Measurements from ENCODE around the gene NIBAN1.
"Not testable (repeated sequence)": the region's sequence is repeated elsewhere in the genome, so short reads cannot be mapped to it uniquely, and the experiment has no call there.

Gene NIBAN1

DNA sequence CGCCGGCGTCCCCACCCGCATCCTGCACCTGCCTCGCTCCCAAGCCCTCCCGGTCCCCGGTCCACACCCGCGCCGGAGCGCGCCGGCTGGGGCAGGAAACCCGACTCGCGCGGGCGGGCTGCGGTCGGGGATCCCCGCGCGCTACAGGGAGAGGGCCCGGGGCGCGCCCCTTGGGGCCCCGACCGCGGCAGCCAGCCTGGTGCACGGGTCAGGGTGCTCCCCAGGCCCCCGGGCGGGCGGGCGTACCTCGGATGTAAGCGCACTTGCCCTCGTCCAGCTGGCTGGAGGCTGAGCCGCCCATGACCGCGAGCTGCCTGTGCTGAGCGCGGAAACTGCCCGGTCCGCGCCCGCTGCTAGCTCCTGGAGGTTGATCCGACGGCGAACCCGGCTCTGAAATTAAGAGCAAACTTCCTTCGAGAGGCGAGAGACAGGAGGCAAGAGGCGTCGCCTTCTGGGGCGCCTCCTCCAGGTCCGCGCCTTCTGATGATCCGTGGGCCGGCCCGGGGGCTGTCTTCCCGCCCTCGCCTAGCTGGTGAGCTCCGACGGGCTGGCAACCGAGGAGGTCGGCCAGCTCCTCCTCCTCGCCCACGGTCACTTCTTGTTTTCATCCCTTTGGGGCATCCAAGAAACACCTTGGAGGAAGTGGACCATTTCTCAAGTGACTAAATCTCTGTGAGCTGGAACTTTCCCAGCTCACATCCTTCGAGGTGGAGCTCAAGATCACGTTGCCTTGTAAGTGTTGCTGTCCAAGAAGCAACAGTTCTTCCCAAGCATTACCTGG is at the start of gene NIBAN1:
TSS of gene NIBAN1 (minus strand) at position 453 of the 781 bp plus-strand sequence. CDS start at position 301, 152 bp downstream.
- H3K27ac Mint-ChIP-seq = peak within 1 kb of the TSS; percentile 89
- peaks cover 12% of the 10 kb centered on the region for H3K36me3 Mint-ChIP-seq (ENCODE audit: low read depth)
- H3K4me3 Mint-ChIP-seq = peak within 1 kb of the TSS; percentile 95
- H3K4me1 Mint-ChIP-seq (ENCODE audit: low read depth) = peaks cover 52% of the 10 kb centered on the region
- H3K27me3 Mint-ChIP-seq (ENCODE audit: low read depth) = peaks cover 23% of the 10 kb centered on the region
- peak; percentile 81 for DNase-seq (ENCODE audit: low spot score)
- H3K9me3 Mint-ChIP-seq = no peaks in the 10 kb centered on the region

DNA sequence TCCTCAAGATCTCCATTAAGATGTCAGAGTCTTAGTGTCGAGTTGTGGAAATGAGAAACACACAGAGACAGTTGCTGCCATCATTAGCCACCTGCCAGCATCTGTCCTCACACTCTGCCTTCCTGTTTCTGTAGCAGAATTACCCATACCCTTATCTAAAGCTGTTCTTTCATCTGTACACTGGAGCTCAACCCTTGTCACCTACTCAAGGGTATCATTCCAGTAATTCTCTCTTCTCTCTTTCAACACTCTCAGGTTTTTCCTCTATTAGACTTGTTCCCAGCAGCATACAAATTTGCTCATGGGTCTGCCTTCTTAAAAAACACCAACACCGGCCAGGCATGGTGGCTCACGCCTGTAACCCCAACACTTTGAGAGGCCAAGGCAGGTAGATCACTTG is 43.7 kb upstream of the NIBAN1 start:
- H3K27me3 Mint-ChIP-seq (ENCODE audit: low read depth) = no peaks in the 10 kb centered on the region
- H3K9me3 Mint-ChIP-seq = no peaks in the 10 kb centered on the region
- no peak for DNase-seq (ENCODE audit: low spot score)
- no peaks in the 10 kb centered on the region for H3K36me3 Mint-ChIP-seq (ENCODE audit: low read depth)
- H3K27ac Mint-ChIP-seq = no peak overlapping the region
- no peak overlapping the region for H3K4me3 Mint-ChIP-seq
- no peaks in the 10 kb centered on the region for H3K4me1 Mint-ChIP-seq (ENCODE audit: low read depth)

DNA sequence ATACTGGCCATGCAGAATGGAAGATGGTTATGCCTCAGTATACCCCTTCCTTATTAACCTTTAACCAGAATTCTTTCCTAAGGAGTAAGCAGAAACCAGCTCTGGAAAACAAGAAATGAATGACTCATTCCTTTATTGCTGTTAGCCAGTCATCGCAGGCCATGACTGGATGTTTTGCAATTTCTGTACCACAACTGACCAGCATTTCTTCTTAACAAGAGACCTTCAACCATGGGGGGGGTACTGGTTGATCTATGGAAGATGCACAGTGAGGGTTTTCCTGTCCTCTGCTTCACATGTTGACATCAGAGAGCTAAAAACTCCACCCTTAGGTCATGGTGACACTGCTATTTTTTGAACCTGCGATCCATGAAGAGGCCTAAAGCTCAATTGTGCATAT is 43.0 kb upstream of the NIBAN1 start:
- Mint-ChIP-seq H3K27ac (no peak overlapping the region), H3K27me3 (ENCODE audit: low read depth) (no peaks in the 10 kb centered on the region), H3K4me3 (no peak overlapping the region), H3K36me3 (ENCODE audit: low read depth) (no peaks in the 10 kb centered on the region), H3K9me3 (no peaks in the 10 kb centered on the region), H3K4me1 (ENCODE audit: low read depth) (no peaks in the 10 kb centered on the region)
- DNase-seq (ENCODE audit: low spot score) = no peak

GRCh38 chr1:185016880-185017279 is 42.6 kb upstream of the NIBAN1 start:
- no peaks in the 10 kb centered on the region for H3K9me3 Mint-ChIP-seq
- no peaks in the 10 kb centered on the region for H3K36me3 Mint-ChIP-seq (ENCODE audit: low read depth)
- H3K27ac Mint-ChIP-seq = no peak overlapping the region
- H3K4me1 Mint-ChIP-seq (ENCODE audit: low read depth) = no peaks in the 10 kb centered on the region
- H3K27me3 Mint-ChIP-seq (ENCODE audit: low read depth) = no peaks in the 10 kb centered on the region
- DNase-seq (ENCODE audit: low spot score) = no peak
- H3K4me3 Mint-ChIP-seq = no peak overlapping the region

DNA sequence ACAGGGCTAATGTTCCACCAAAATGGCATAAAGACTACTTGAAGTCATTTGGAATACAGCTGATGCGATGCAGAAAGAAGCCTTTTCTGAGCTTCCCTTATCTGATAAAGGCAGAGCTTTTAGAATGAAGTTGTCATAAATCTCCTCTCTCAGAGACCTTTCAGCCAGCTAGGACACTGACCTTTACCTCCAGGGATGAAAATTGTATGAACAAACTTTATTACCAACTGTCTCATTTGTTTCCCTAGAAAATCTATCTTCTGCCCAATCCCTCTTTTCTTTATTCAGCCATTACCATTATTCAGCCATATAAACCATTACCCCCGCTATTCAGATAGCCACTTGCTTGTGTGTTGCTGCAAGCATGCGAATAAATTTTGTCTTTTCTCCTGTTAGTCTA is 41.3 kb upstream of the NIBAN1 start:
- DNase-seq (ENCODE audit: low spot score) = no peak
- no peaks in the 10 kb centered on the region for H3K9me3 Mint-ChIP-seq

DNA sequence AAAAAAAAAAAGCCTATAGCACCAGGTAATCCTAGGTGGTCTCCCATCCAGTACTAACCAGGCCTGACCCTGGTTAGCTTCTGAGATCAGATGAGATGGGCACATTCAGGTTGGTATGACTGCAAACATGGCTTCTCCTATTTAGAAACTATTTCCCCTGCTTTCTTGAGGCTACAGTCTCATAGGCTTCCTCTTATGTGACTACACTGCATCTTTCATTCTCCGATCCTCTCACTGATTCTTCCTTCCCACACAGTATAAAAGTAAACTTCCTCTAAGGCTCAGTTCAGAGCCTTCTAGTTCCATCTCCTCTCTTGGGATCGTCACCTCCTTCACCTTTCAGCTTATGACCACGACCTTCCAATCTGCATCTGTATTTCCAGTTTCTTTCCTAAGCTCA is 40.6 kb upstream of the NIBAN1 start:
- Mint-ChIP-seq H3K36me3 (ENCODE audit: low read depth) (no peaks in the 10 kb centered on the region), H3K9me3 (peaks cover 4% of the 10 kb centered on the region), H3K4me3 (no peak overlapping the region), H3K4me1 (ENCODE audit: low read depth) (no peaks in the 10 kb centered on the region), H3K27ac (no peak overlapping the region), H3K27me3 (ENCODE audit: low read depth) (peaks cover 3% of the 10 kb centered on the region)
- no peak for DNase-seq (ENCODE audit: low spot score)

More for the DNA sequence above, 41.3 kb upstream of the NIBAN1 start:
- H3K4me3 Mint-ChIP-seq = no peak overlapping the region
- no peaks in the 10 kb centered on the region for H3K4me1 Mint-ChIP-seq (ENCODE audit: low read depth)
- no peaks in the 10 kb centered on the region for H3K36me3 Mint-ChIP-seq (ENCODE audit: low read depth)
- H3K27me3 Mint-ChIP-seq (ENCODE audit: low read depth) = no peaks in the 10 kb centered on the region
- H3K27ac Mint-ChIP-seq = no peak overlapping the region

- DNase-seq (ENCODE audit: low spot score) = no peak
- Mint-ChIP-seq H3K4me1 (ENCODE audit: low read depth) (no peaks in the 10 kb centered on the region), H3K27ac (no peak overlapping the region), H3K4me3 (no peak overlapping the region), H3K9me3 (peaks cover 4% of the 10 kb centered on the region), H3K36me3 (ENCODE audit: low read depth) (no peaks in the 10 kb centered on the region), H3K27me3 (ENCODE audit: low read depth) (peaks cover 3% of the 10 kb centered on the region)
Measured at GRCh38 chr1:185010361-185010760, 36.1 kb upstream of the NIBAN1 start.

DNA sequence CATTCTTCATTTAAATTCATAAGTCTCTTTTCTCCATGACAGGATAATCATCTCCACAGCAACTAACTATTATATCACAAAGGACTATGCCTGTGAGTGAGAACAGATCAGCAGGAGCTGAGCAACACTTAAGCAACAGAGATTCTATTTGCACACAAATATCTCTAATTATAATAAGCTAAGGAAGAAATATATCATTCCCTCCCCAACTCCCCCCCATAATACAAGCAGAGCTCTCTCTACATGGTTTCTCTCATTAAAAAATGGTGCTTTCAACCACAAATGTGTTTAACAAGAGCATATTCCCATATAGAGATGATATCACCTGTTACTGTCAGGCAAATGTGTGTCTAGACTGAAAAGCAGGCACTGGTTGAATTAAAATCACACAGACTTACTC is 34.5 kb upstream of the NIBAN1 start:
- H3K36me3 Mint-ChIP-seq (ENCODE audit: low read depth) = no peaks in the 10 kb centered on the region
- peaks cover 4% of the 10 kb centered on the region for H3K9me3 Mint-ChIP-seq
- H3K27ac Mint-ChIP-seq = no peak overlapping the region
- no peaks in the 10 kb centered on the region for H3K4me1 Mint-ChIP-seq (ENCODE audit: low read depth)
- no peak for DNase-seq (ENCODE audit: low spot score)
- H3K4me3 Mint-ChIP-seq = no peak overlapping the region
- peaks cover 3% of the 10 kb centered on the region for H3K27me3 Mint-ChIP-seq (ENCODE audit: low read depth)

DNA sequence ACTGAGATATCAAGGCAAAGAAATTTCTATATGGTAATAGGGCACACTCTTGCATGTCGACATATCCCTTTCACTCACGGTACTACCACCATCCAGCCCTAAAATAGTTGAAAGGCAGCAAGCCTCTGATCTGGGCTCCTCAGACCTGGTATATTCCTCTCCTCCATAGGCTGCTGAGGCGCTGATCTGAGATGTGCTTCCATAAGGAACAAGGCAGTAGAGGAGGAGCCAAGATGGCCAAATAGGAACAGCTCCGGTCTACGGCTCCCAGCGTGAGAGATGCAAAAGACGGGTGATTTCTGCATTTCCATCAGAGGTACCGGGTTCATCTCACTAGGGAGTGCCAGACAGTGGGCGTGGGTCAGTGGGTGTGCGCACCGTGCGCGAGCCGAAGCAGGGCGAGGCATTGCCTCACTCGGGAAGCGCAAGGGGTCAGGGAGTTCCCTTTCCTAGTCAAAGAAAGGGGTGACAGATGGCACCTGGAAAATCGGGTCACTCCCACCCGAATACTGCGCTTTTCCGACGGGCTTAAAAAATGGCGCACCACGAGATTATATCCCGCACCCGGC is 27.1 kb upstream of the NIBAN1 start:
- H3K4me1 Mint-ChIP-seq (ENCODE audit: low read depth); H3K4me3 Mint-ChIP-seq; H3K27ac Mint-ChIP-seq; H3K27me3 Mint-ChIP-seq (ENCODE audit: low read depth); H3K9me3 Mint-ChIP-seq; DNase-seq (ENCODE audit: low spot score); H3K36me3 Mint-ChIP-seq (ENCODE audit: low read depth): not testable (repeated sequence)

DNA sequence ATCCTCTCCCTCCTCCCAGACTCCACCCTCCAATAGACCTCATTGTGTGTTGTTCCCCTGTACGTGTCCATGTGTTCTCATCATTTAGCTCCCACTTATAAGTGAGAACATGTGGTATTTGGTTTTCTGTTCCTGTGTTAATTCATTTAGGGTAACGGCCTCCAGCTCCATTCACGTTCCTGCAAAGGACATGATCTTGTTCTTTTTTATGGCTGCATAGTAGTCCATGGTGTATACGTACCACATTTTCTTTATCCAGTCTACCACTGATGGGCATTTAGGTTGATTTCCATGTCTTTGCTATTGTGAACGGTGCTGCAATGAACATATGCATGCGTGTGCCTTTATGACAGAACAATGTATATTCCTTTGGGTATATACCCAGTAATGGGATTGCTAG is 25.7 kb upstream of the NIBAN1 start:
- not testable (repeated sequence) for H3K36me3 Mint-ChIP-seq (ENCODE audit: low read depth); H3K4me1 Mint-ChIP-seq (ENCODE audit: low read depth); H3K27ac Mint-ChIP-seq; H3K9me3 Mint-ChIP-seq; DNase-seq (ENCODE audit: low spot score); H3K4me3 Mint-ChIP-seq
- peaks cover 12% of the 10 kb centered on the region for H3K27me3 Mint-ChIP-seq (ENCODE audit: low read depth)

DNA sequence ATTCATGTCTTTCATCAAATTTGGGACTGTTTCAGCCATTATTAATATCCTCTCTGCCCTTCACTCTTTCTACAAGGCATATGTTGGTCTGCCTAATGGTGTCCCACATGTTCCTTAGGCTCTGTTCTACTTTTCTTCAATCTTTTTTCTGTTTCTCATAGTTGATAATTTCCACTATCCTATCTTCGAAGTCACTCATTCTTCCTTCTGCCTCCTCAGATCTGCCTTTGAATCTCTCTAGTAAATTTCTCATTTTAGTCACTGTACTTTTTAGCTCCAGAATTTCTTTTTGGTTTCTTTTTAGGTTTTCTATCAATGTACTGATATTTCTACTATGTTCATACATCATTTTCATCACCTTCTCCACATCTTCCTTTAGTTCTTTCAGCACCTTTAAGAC is 20.0 kb upstream of the NIBAN1 start:
- H3K9me3 Mint-ChIP-seq = peaks cover 5% of the 10 kb centered on the region
- H3K27me3 Mint-ChIP-seq (ENCODE audit: low read depth) = peaks cover 19% of the 10 kb centered on the region
- DNase-seq (ENCODE audit: low spot score) = no peak
- H3K27ac Mint-ChIP-seq = no peak overlapping the region
- H3K4me1 Mint-ChIP-seq (ENCODE audit: low read depth) = no peaks in the 10 kb centered on the region
- H3K4me3 Mint-ChIP-seq = no peak overlapping the region
- H3K36me3 Mint-ChIP-seq (ENCODE audit: low read depth) = no peaks in the 10 kb centered on the region

DNA sequence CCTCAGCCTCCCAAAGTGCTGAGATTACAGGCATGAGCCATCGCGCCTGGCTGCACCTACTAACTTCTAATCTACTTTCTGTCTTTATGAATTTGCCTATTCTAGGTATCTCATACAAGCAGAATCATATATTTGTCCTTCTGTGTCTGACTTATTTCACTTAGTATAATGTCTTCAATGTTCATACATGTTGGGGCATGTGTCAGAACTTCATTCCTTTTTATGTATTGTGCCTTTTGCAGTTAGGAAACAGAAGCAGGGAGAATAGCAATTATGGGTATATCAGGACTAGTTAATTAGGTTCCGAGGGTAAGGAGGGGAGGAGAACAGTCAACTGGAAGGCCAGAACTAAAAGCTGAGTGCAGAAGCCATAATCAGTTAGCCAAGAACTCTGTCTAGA is 18.0 kb upstream of the NIBAN1 start:
- H3K36me3 Mint-ChIP-seq (ENCODE audit: low read depth) = no peaks in the 10 kb centered on the region
- no peaks in the 10 kb centered on the region for H3K4me1 Mint-ChIP-seq (ENCODE audit: low read depth)
- peaks cover 5% of the 10 kb centered on the region for H3K9me3 Mint-ChIP-seq
- H3K4me3 Mint-ChIP-seq = no peak overlapping the region
- no peak overlapping the region for H3K27ac Mint-ChIP-seq
- H3K27me3 Mint-ChIP-seq (ENCODE audit: low read depth) = peaks cover 22% of the 10 kb centered on the region
- no peak for DNase-seq (ENCODE audit: low spot score)

- DNase-seq (ENCODE audit: low spot score) = no peak
- peaks cover 5% of the 10 kb centered on the region for H3K9me3 Mint-ChIP-seq
- no peak overlapping the region for H3K4me3 Mint-ChIP-seq
- no peaks in the 10 kb centered on the region for H3K36me3 Mint-ChIP-seq (ENCODE audit: low read depth)
- no peak overlapping the region for H3K27ac Mint-ChIP-seq
- no peaks in the 10 kb centered on the region for H3K4me1 Mint-ChIP-seq (ENCODE audit: low read depth)
- peaks cover 33% of the 10 kb centered on the region for H3K27me3 Mint-ChIP-seq (ENCODE audit: low read depth)
Measured at GRCh38 chr1:184990204-184990603, 15.9 kb upstream of the NIBAN1 start.

GRCh38 chr1:184988506-184988905 is 14.2 kb upstream of the NIBAN1 start:
- H3K27ac Mint-ChIP-seq = no peak overlapping the region
- no peaks in the 10 kb centered on the region for H3K4me1 Mint-ChIP-seq (ENCODE audit: low read depth)
- no peaks in the 10 kb centered on the region for H3K36me3 Mint-ChIP-seq (ENCODE audit: low read depth)

GRCh38 chr1:184987696-184988095 is 13.4 kb upstream of the NIBAN1 start:
- Mint-ChIP-seq H3K4me1 (ENCODE audit: low read depth) (no peaks in the 10 kb centered on the region), H3K9me3 (no peaks in the 10 kb centered on the region), H3K27me3 (ENCODE audit: low read depth) (peaks cover 45% of the 10 kb centered on the region), H3K36me3 (ENCODE audit: low read depth) (no peaks in the 10 kb centered on the region), H3K4me3 (no peak overlapping the region), H3K27ac (no peak overlapping the region)
- no peak for DNase-seq (ENCODE audit: low spot score)

More at GRCh38 chr1:184988506-184988905, 14.2 kb upstream of the NIBAN1 start:
- Mint-ChIP-seq H3K27me3 (ENCODE audit: low read depth) (peaks cover 43% of the 10 kb centered on the region), H3K4me3 (no peak overlapping the region), H3K9me3 (no peaks in the 10 kb centered on the region)
- DNase-seq (ENCODE audit: low spot score) = no peak

Measured in T-helper 2 cell treated with Interferon-gamma antibody and Interleukin-4, amounts not matched to agents 5 μg/mL and 100 μg/mL, for 36 hours (primary cell).